Esophagus squamous epithelium (tissue), 4 donors: ENCODE measurements around the gene UNC5B.

Source experiments
- POLR2A ChIP-seq, 4 donors: fragments of 450-650 bp; IDR thresholded peaks; one replicate each; pipeline ENCODE4 v1.6.1; 2017; ENCODE audit warnings: antibody characterized with exemption in 4 of 4, mild to moderate bottlenecking in 4 of 4, moderate library complexity in 3 of 4
- TF ChIP-seq, protein P1 (sequence below), 6 experiments: fragments of 450-650 bp in 4 of 6; fragments of 200-600 bp in 2 of 6; sonication (generic) in 2 of 6; IDR thresholded peaks; one replicate each; pipeline ENCODE4 v1.5.1; 2016 to 2019; ENCODE audit warnings: antibody characterized with exemption in 6 of 6, mild to moderate bottlenecking in 4 of 6, moderate library complexity in 4 of 6

DNA sequence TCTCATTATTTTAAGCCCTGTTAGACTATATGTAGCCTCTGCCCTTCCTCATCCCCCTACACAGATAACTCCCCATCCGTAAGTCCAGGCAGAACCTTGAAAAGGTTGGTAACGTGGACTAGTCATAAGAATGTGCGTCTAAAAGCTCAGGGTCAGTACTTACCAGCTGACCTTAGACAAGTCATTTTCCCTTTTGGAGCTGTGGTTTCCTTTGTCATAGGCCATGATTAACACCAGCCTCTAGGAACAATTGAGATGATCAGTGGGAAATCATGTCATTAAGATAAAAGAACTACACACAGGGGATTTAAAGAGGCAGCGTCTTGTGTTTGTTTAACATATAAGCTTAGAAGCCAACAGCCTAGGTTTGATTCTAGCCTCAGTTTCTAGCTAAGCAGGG is 6.9 kb upstream of the UNC5B start:
- TF ChIP-seq, protein P1, sequence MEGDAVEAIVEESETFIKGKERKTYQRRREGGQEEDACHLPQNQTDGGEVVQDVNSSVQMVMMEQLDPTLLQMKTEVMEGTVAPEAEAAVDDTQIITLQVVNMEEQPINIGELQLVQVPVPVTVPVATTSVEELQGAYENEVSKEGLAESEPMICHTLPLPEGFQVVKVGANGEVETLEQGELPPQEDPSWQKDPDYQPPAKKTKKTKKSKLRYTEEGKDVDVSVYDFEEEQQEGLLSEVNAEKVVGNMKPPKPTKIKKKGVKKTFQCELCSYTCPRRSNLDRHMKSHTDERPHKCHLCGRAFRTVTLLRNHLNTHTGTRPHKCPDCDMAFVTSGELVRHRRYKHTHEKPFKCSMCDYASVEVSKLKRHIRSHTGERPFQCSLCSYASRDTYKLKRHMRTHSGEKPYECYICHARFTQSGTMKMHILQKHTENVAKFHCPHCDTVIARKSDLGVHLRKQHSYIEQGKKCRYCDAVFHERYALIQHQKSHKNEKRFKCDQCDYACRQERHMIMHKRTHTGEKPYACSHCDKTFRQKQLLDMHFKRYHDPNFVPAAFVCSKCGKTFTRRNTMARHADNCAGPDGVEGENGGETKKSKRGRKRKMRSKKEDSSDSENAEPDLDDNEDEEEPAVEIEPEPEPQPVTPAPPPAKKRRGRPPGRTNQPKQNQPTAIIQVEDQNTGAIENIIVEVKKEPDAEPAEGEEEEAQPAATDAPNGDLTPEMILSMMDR (IDR thresholded peaks at IDR 0.05), result no peak
- TF ChIP-seq POLR2A (IDR thresholded peaks at IDR 0.05), result no peak
